ENCODE data around the gene MYLK.

DNA sequence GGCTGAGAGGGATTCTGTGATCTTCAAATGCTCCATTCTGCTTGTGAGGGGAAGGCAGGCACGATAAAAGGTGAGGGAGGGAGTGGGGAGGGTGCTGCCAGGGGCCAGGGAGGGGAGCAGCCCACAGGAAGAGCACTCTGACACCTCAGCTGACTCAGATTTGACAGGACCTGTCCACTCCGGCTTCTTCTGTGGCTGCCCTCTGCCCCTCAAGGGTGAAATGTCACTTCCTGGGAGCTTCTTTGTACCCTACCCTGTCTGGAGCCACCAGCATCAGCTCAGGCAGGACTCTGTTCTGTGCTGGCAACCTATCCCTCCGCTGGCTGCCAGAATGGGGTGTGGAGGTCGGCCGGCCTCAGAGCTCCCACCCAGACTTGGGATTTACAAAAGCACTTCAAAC, 185.3 kb downstream of the MYLK start:
- TF ChIP-seq, protein P1, sequence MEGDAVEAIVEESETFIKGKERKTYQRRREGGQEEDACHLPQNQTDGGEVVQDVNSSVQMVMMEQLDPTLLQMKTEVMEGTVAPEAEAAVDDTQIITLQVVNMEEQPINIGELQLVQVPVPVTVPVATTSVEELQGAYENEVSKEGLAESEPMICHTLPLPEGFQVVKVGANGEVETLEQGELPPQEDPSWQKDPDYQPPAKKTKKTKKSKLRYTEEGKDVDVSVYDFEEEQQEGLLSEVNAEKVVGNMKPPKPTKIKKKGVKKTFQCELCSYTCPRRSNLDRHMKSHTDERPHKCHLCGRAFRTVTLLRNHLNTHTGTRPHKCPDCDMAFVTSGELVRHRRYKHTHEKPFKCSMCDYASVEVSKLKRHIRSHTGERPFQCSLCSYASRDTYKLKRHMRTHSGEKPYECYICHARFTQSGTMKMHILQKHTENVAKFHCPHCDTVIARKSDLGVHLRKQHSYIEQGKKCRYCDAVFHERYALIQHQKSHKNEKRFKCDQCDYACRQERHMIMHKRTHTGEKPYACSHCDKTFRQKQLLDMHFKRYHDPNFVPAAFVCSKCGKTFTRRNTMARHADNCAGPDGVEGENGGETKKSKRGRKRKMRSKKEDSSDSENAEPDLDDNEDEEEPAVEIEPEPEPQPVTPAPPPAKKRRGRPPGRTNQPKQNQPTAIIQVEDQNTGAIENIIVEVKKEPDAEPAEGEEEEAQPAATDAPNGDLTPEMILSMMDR (IDR thresholded peaks at IDR 0.05): no peak
- no peak for TF ChIP-seq EZH2 (IDR thresholded peaks at IDR 0.05; ENCODE audit: borderline replicate concordance, insufficient read depth, low read depth, low read length, poor library complexity, severe bottlenecking)

All from B cell (primary cell).